Measurements from ENCODE around the gene PPP2R2C. TPM values are rescaled to one million over a fixed set of nuclear protein-coding genes. Genes with fewer than 3 reads are reported as not detected.

PPP2R2C gene
- total and polyA plus RNA-seq, 9 of the 15 experiments (the other 6 are each of a cell fraction or from before 2014, with no cell fraction given): 0.04 to 0.06 TPM; not detected in 7

DNA sequence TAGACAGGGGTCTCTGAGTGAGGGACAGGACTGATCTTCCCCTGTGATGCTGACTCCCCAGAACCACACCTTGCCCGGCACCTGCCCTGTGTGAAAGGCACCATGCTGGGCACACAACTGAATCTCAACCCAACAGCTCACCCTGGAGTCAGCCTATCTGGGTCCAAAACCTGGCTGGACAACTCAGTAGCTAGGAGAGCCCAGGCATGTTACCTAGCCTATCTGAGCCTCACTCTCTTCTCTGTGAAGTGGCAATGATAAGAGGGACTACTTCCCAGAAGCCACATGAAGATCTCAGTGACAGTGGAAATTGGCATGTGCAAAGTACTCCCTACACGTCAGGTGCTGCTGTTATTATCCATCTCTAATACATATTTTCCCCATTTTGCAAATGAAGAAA, 44.8 kb upstream of the PPP2R2C start:
- no peaks in the 10 kb centered on the region for H3K9me1 ChIP-seq (ENCODE audit: control insufficient read depth, insufficient read depth, low read length)
- H3K4me2 ChIP-seq (ENCODE audit: insufficient read depth, low read length): no peak overlapping the region
- FAIRE-seq (no peak), DNase-seq (ENCODE audit: extremely low read depth in 1 of 4, low spot score in 3 of 4) (no peak), ATAC-seq (no peak)
- 3% methylated on average over 2 of the region's 2 CpGs for WGBS (ENCODE audit: insufficient coverage, low coverage, missing lambda C conversion rate)
- no peaks in the 10 kb centered on the region for H3K9me3 ChIP-seq (replicated peaks; ENCODE audit: control insufficient read depth, insufficient read depth, low read depth, low read length)
- BruUV-seq (replicated peaks): no TSS peak
- no peak overlapping the region for H2AFZ ChIP-seq (ENCODE audit: low read depth, low read length)
- intact Hi-C loops (cut with micrococcal nuclease): no loop called here
- H3K36me3 ChIP-seq (ENCODE audit: control insufficient read depth, insufficient read depth, low read length): no peaks in the 10 kb centered on the region
- no peak overlapping the region for H3K4me3 ChIP-seq
- POLR2A ChIA-PET: no interaction called here
- no peaks in the 10 kb centered on the region for H3K79me2 ChIP-seq (ENCODE audit: control insufficient read depth, insufficient read depth, low read length)
- H3K4me1 ChIP-seq (replicated peaks in 1 of 2; ENCODE audit: control insufficient read depth in 2 of 2, insufficient read depth in 2 of 2, low read length in 2 of 2): no peaks in the 10 kb centered on the region
- H3K27ac ChIP-seq (ENCODE audit: extremely low read depth, low read depth, low read length): no peak overlapping the region
- in situ Hi-C loops (cut with MboI): no loop called here
- H3K27me3 ChIP-seq (ENCODE audit: control insufficient read depth in 2 of 2, insufficient read depth in 2 of 2, low read length in 2 of 2): peaks cover 0 to 26% of the 10 kb centered on the region in 2 experiments; a peak in 4 of 5 replicates
- H3K9ac ChIP-seq (ENCODE audit: insufficient read depth in 1 of 2, low read depth in 2 of 2, low read length in 2 of 2): no peak overlapping the region
- H4K20me1 ChIP-seq (replicated peaks; ENCODE audit: control insufficient read depth, insufficient read depth, low read length): 0 out of 2 replicates have a peak, but pooled peaks cover 5% of the 10 kb centered on the region
- CTCF ChIA-PET (ENCODE audit: low intra/inter-chr PET ratio): no interaction called here
- TF ChIP-seq, protein P1, sequence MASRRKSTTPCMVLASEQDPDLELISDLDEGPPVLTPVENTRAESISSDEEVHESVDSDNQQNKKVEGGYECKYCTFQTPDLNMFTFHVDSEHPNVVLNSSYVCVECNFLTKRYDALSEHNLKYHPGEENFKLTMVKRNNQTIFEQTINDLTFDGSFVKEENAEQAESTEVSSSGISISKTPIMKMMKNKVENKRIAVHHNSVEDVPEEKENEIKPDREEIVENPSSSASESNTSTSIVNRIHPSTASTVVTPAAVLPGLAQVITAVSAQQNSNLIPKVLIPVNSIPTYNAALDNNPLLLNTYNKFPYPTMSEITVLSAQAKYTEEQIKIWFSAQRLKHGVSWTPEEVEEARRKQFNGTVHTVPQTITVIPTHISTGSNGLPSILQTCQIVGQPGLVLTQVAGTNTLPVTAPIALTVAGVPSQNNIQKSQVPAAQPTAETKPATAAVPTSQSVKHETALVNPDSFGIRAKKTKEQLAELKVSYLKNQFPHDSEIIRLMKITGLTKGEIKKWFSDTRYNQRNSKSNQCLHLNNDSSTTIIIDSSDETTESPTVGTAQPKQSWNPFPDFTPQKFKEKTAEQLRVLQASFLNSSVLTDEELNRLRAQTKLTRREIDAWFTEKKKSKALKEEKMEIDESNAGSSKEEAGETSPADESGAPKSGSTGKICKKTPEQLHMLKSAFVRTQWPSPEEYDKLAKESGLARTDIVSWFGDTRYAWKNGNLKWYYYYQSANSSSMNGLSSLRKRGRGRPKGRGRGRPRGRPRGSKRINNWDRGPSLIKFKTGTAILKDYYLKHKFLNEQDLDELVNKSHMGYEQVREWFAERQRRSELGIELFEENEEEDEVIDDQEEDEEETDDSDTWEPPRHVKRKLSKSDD (conservative IDR thresholded peaks at IDR 0.05; ENCODE audit: low read length): no peak
- TF ChIP-seq BRCA1 (IDR thresholded peaks at IDR 0.05) (no peak), BRCA1 (CRISPR knock-in tag; IDR thresholded peaks at IDR 0.05) (no peak), U2AF1 (optimal IDR thresholded peaks at IDR 0.05; ENCODE audit: low read depth, low read length) (no peak), BACH1 (tag; IDR thresholded peaks at IDR 0.05) (no peak), SRF (CRISPR knock-in tag; IDR thresholded peaks at IDR 0.05) (no peak), NR3C1 (CRISPR knock-in tag; IDR thresholded peaks at IDR 0.05) (no peak), ZNF212 (CRISPR knock-in tag; IDR thresholded peaks at IDR 0.05) (no peak), MLX (CRISPR knock-in tag; conservative IDR thresholded peaks at IDR 0.05) (no peak), UBTF (IDR thresholded peaks at IDR 0.05; ENCODE audit: borderline replicate concordance in 1 of 2, low read depth in 2 of 2, low read length in 2 of 2) (no peak), RBFOX2 (IDR thresholded peaks at IDR 0.05; ENCODE audit: low read depth, low read length) (no peak), BRD4 (IDR thresholded peaks at IDR 0.05) (no peak), SAP30 (IDR thresholded peaks at IDR 0.05; ENCODE audit: borderline replicate concordance, insufficient read depth, low read depth, low read length, poor library complexity, severe bottlenecking) (no peak), MXI1 (IDR thresholded peaks at IDR 0.05; ENCODE audit: low read depth, low read length) (no peak), PHTF2 (CRISPR knock-in tag; IDR thresholded peaks at IDR 0.05) (no peak)
- TF ChIP-seq, protein P2, sequence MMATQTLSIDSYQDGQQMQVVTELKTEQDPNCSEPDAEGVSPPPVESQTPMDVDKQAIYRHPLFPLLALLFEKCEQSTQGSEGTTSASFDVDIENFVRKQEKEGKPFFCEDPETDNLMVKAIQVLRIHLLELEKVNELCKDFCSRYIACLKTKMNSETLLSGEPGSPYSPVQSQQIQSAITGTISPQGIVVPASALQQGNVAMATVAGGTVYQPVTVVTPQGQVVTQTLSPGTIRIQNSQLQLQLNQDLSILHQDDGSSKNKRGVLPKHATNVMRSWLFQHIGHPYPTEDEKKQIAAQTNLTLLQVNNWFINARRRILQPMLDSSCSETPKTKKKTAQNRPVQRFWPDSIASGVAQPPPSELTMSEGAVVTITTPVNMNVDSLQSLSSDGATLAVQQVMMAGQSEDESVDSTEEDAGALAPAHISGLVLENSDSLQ (IDR thresholded peaks at IDR 0.05): no peak
- TF ChIP-seq, protein P3, sequence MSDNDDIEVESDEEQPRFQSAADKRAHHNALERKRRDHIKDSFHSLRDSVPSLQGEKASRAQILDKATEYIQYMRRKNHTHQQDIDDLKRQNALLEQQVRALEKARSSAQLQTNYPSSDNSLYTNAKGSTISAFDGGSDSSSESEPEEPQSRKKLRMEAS (CRISPR knock-in tag; IDR thresholded peaks at IDR 0.05): no peak
